Activated CD8-positive, alpha-beta T cell treated with anti-CD3 and anti-CD28 coated beads for 36 hours (primary cell): Measurements from ENCODE around the gene CNGA4. TPM values are rescaled to one million over a fixed set of nuclear protein-coding genes. Genes with fewer than 3 reads are reported as not detected.
"Not testable (repeated sequence)": the region's sequence is repeated elsewhere in the genome, so short reads cannot be mapped to it uniquely, and the experiment has no call there.

Experiments
- ATAC-seq: fragments of 200-7000 bp; cut with Tn5 transposase; one replicate; pipeline ENCODE4 v1.10.0; 2021; ENCODE audit warnings: mild to moderate bottlenecking, moderate library complexity
- CTCF ChIA-PET: fragments of 350-600 bp; sonication (Branson Sonifier 250); formaldehyde crosslinking; loops from one replicate; lab custom pipeline; 2021; ENCODE audit warnings: antibody characterized with exemption; lab: Charles Lee
- POLR2A ChIA-PET: fragments of 350-600 bp; sonication (Branson Sonifier 250); formaldehyde crosslinking; loops from one replicate; lab custom pipeline; 2021; ENCODE audit warnings: antibody characterized with exemption; lab: Charles Lee
- DNase-seq: peaks from one replicate; pipeline ENCODE4 v3.0.0-alpha.2; 2020
- H3K27ac Mint-ChIP-seq: one replicate; pipeline ENCODE4 v1.8.0; 2021; ENCODE audit warnings: mild to moderate bottlenecking, mixed read lengths
- H3K27me3 Mint-ChIP-seq: one replicate; pipeline ENCODE4 v1.8.0; 2021; ENCODE audit warnings: mixed read lengths
- H3K36me3 Mint-ChIP-seq: one replicate; pipeline ENCODE4 v1.8.0; 2021; ENCODE audit warnings: low read depth, mixed read lengths
- H3K4me1 Mint-ChIP-seq: one replicate; pipeline ENCODE4 v1.8.0; 2021; ENCODE audit warnings: low read depth, mixed read lengths
- H3K4me3 Mint-ChIP-seq: one replicate; pipeline ENCODE4 v1.8.0; 2021; ENCODE audit warnings: mild to moderate bottlenecking, moderate library complexity, mixed read lengths
- H3K9me3 Mint-ChIP-seq: one replicate; pipeline ENCODE4 v1.8.0; 2021; ENCODE audit warnings: mixed read lengths
- intact Hi-C: fragments of 100-400 bp; cut with micrococcal nuclease; formaldehyde crosslinking; loops from one replicate; pipeline ENCODE4 v1.10.0; 2022
- total RNA-seq, 2 experiments: library from RNA; stranded (reverse); gene quantifications; one replicate each; pipeline ENCODE4 v1.2.3, GENCODE V29; 2021
- TF ChIP-seq, protein P1 (sequence below): fragments of 200-600 bp; IDR thresholded peaks from one replicate; pipeline ENCODE4 v1.8.0; 2022; ENCODE audit warnings: antibody characterized with exemption, mild to moderate bottlenecking

CNGA4 gene
- total RNA-seq, 2 experiments from 2014 or later: 0.18 TPM; not detected in 1

DNA sequence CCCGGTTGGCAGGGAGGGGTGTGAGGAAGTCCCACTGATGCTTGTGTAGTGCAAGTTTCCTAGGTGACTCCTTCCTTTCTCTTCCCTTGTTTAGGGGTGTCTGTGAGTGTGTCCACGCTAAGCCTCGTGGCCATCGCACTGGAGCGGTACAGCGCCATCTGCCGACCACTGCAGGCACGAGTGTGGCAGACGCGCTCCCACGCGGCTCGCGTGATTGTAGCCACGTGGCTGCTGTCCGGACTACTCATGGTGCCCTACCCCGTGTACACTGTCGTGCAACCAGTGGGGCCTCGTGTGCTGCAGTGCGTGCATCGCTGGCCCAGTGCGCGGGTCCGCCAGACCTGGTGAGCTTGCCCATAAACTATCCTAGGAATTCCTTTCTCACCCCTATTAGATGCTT is 31.1 kb downstream of the CNGA4 start:
- DNase-seq (no peak), ATAC-seq (no peak)
- Mint-ChIP-seq H3K27ac (no peak overlapping the region), H3K4me1 (no peaks in the 10 kb centered on the region), H3K27me3 (peaks cover 18% of the 10 kb centered on the region), H3K36me3 (no peaks in the 10 kb centered on the region), H3K9me3 (no peaks in the 10 kb centered on the region), H3K4me3 (no peak overlapping the region)
- intact Hi-C loops: no loop called here
- ChIA-PET CTCF (interaction anchor here (0.8 to 1.8 kb wide), 3 partner anchors 84 to 109 kb away, joined by 3 to 4 read pairs (median 3); no protein-coding TSS in a partner anchor), POLR2A (no interaction called here)
- TF ChIP-seq, protein P1, sequence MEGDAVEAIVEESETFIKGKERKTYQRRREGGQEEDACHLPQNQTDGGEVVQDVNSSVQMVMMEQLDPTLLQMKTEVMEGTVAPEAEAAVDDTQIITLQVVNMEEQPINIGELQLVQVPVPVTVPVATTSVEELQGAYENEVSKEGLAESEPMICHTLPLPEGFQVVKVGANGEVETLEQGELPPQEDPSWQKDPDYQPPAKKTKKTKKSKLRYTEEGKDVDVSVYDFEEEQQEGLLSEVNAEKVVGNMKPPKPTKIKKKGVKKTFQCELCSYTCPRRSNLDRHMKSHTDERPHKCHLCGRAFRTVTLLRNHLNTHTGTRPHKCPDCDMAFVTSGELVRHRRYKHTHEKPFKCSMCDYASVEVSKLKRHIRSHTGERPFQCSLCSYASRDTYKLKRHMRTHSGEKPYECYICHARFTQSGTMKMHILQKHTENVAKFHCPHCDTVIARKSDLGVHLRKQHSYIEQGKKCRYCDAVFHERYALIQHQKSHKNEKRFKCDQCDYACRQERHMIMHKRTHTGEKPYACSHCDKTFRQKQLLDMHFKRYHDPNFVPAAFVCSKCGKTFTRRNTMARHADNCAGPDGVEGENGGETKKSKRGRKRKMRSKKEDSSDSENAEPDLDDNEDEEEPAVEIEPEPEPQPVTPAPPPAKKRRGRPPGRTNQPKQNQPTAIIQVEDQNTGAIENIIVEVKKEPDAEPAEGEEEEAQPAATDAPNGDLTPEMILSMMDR: no peak

DNA sequence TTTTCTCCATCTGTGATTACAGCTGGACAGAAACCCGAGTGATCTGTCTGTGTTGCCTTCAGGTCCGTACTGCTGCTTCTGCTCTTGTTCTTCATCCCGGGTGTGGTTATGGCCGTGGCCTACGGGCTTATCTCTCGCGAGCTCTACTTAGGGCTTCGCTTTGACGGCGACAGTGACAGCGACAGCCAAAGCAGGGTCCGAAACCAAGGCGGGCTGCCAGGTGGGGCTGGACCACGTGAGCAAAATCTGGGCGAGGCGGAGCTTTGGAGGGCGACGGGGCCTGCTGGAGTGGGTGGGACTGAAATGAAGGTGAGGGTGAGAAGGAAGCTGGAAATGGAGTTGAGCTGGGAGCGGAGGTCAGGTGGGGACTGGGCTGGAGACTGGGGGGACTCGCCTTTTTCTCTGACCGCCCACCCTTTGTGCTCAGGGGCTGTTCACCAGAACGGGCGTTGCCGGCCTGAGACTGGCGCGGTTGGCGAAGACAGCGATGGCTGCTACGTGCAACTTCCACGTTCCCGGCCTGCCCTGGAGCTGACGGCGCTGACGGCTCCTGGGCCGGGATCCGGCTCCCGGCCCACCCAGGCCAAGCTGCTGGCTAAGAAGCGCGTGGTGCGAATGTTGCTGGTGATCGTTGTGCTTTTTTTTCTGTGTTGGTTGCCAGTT is 31.8 kb downstream of the CNGA4 start:
- POLR2A ChIA-PET: no interaction called here
- TF ChIP-seq, protein P1: no peak
- Mint-ChIP-seq H3K27ac (no peak overlapping the region), H3K9me3 (no peaks in the 10 kb centered on the region), H3K4me1 (no peaks in the 10 kb centered on the region), H3K36me3 (no peaks in the 10 kb centered on the region), H3K27me3 (peaks cover 18% of the 10 kb centered on the region), H3K4me3 (no peak overlapping the region)
- intact Hi-C loops: no loop called here
- ATAC-seq (no peak), DNase-seq (no peak)
- CTCF ChIA-PET: interaction anchor here (0.8 to 1.8 kb wide), 3 partner anchors 83 to 108 kb away, joined by 3 to 4 read pairs (median 3); no protein-coding TSS in a partner anchor

DNA sequence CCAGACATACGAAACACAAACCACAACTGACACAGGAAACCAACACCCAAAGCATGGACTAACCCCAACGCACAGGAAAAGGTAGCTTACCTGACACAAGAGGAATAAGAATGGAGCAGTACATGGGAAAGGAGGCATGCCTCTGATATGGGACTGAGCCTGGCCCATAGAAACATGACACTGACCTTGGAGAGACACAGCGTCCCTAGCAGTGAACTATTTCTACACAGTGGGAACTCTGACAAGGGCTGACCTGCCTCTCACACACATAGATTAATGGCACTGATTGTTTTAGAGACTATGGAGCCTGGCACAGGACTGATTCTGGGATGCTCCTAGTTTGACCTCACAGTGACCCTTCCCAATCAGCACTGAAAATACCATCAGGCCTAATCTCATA is 32.7 kb downstream of the CNGA4 start:
- no peaks in the 10 kb centered on the region for H3K36me3 Mint-ChIP-seq
- DNase-seq: no peak
- CTCF ChIA-PET: interaction anchor here (1.8 kb wide), 1 partner anchor 82 kb away, joined by 4 read pairs; no protein-coding TSS in a partner anchor
- POLR2A ChIA-PET: no interaction called here
- peaks cover 23% of the 10 kb centered on the region for H3K27me3 Mint-ChIP-seq
- no peak overlapping the region for H3K4me3 Mint-ChIP-seq
- ATAC-seq: no peak
- no peaks in the 10 kb centered on the region for H3K4me1 Mint-ChIP-seq
- TF ChIP-seq, protein P1: no peak
- no peak overlapping the region for H3K27ac Mint-ChIP-seq
- intact Hi-C loops: no loop called here
- H3K9me3 Mint-ChIP-seq: no peaks in the 10 kb centered on the region

DNA sequence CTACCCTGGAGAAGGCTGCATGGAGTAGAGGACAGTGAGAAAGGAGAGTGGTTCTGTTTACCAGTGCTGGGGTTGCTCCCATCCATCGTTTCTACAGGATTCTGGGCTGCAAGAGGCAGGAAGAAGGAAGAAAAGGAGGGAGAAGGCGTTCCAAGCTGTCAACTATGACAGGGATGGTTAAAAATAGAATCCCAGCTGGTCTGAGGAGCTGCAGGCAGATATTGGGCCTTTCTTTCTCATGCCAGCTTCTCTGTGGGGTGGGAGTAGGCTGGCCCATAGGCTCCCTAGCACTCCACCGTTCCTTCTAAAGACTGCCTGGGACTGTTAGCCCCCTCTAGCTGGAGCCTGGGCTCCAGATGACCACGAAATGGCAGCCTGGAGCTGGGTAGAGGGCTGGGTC is 34.3 kb downstream of the CNGA4 start:
- TF ChIP-seq, protein P1: no peak
- no peak overlapping the region for H3K4me3 Mint-ChIP-seq
- no peaks in the 10 kb centered on the region for H3K36me3 Mint-ChIP-seq
- no peak for DNase-seq
- H3K4me1 Mint-ChIP-seq: no peaks in the 10 kb centered on the region
- H3K9me3 Mint-ChIP-seq: no peaks in the 10 kb centered on the region
- ATAC-seq: no peak
- ChIA-PET POLR2A (interaction anchor here (0.9 kb wide), 1 partner anchor 28 kb away, joined by 3 read pairs; no protein-coding TSS in a partner anchor), CTCF (interaction anchor here (1.0 to 2.0 kb wide), 3 partner anchors 80 to 171 kb away, joined by 3 to 9 read pairs (median 3); no protein-coding TSS in a partner anchor)
- H3K27ac Mint-ChIP-seq: no peak overlapping the region
- intact Hi-C loops: no loop called here
- peaks cover 35% of the 10 kb centered on the region for H3K27me3 Mint-ChIP-seq

DNA sequence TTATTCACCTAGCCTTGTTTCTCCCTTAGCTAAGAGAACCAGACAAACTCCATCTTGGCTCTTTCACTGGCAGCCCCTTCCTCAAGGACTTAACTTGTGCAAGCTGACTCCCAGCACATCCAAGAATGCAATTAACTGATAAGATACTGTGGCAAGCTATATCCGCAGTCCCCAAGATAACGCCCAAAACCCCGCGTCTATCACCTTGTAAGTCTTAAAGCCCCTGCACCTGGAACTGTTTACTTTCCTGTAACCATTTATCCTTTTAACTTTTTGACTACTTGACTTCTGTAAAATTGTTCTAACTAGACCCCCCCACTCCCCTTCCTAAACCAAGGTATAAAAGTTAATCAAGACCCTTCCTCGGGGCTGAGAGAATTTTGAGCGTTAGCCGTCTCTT is 41.9 kb downstream of the CNGA4 start:
- peaks cover 50% of the 10 kb centered on the region for H3K27me3 Mint-ChIP-seq
- H3K4me3 Mint-ChIP-seq, intact Hi-C loops, H3K27ac Mint-ChIP-seq, DNase-seq, H3K36me3 Mint-ChIP-seq, H3K9me3 Mint-ChIP-seq, ATAC-seq, H3K4me1 Mint-ChIP-seq, POLR2A ChIA-PET: not testable (repeated sequence)
- CTCF ChIA-PET: interaction anchor here (1.2 kb wide), 1 partner anchor 8 kb away, joined by 3 read pairs; no protein-coding TSS in a partner anchor
